Measurements from ENCODE around the gene ZFYVE27.

- TF ChIP-seq CTCF (IDR thresholded peaks at IDR 0.05; ENCODE audit: poor library complexity, severe bottlenecking) (no peak), POLR2AphosphoS5 (IDR thresholded peaks at IDR 0.05) (no peak), REST (IDR thresholded peaks at IDR 0.05; ENCODE audit: borderline replicate concordance) (no peak), TAF1 (IDR thresholded peaks at IDR 0.05; ENCODE audit: low read depth) (no peak), SMC3 (conservative IDR thresholded peaks at IDR 0.05; ENCODE audit: poor library complexity) (no peak), EZH2 (IDR thresholded peaks at IDR 0.05; ENCODE audit: borderline replicate concordance, insufficient read depth, low read length, poor library complexity, severe bottlenecking) (no peak), EP300 (conservative IDR thresholded peaks at IDR 0.05; ENCODE audit: poor library complexity, severe bottlenecking) (no peak)
Measured at GRCh38 chr10:97778452-97779302, 41.7 kb downstream of the ZFYVE27 start.

All from neural cell (in vitro differentiated cells).